Uterus (tissue), 2 donors: ENCODE results near the gene COASY.

Source experiments
- CTCF ChIP-seq, 4 experiments: fragments of 200-600 bp in 2 of 4; fragments of 450-650 bp in 2 of 4; sonication (generic) in 2 of 4; IDR thresholded peaks; one replicate each; pipeline ENCODE4 v1.5.1; 2016 to 2019; ENCODE audit warnings: antibody characterized with exemption in 4 of 4, mild to moderate bottlenecking in 2 of 4, moderate library complexity in 1 of 4
- POLR2A ChIP-seq, 2 donors: fragments of 450-650 bp; IDR thresholded peaks; one replicate each; pipeline ENCODE4 v1.6.1; 2016; ENCODE audit warnings: antibody characterized with exemption in 2 of 2, mild to moderate bottlenecking in 1 of 2, moderate library complexity in 1 of 2

GRCh38 chr17:42537826-42538451 is 24.0 kb upstream of the COASY start:
- TF ChIP-seq CTCF (IDR thresholded peaks at IDR 0.05) = no peak
- no peak for TF ChIP-seq POLR2A (IDR thresholded peaks at IDR 0.05)
